ENCODE results near the gene ADRA2B.

DNA sequence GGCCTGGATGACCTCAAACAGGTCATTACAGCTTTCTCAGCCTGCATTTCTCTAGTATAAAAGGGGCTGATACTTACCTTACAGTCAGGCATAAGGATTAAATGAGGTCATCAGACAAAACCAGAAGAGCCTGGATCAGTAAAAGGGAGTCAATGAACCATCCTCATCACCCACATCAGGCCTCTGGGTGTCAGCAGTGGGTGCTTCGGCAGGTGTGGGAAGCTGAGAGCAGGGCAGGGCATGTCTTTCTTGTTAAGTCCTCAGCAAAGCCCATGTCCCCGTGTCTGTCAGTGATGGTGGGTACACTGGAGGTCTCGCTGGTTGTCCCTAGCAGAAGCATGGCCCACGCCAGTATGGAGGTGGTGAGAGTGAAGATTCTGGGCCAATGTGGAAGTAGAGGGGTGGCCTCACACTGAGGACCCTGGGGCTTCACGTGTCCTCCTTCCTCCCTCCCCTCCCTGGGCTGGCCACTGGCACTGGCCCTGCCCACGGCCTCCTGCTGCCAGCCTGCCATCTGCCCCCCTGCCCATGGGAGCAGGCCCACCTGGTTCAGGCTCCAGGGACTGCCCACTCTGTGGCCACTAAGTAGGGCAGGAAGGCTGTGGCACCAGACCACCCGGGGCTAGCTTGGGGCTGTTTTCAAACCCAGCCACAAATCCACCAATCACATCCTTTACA is 4.4 kb downstream of the ADRA2B start:
- TF ChIP-seq, protein P1, sequence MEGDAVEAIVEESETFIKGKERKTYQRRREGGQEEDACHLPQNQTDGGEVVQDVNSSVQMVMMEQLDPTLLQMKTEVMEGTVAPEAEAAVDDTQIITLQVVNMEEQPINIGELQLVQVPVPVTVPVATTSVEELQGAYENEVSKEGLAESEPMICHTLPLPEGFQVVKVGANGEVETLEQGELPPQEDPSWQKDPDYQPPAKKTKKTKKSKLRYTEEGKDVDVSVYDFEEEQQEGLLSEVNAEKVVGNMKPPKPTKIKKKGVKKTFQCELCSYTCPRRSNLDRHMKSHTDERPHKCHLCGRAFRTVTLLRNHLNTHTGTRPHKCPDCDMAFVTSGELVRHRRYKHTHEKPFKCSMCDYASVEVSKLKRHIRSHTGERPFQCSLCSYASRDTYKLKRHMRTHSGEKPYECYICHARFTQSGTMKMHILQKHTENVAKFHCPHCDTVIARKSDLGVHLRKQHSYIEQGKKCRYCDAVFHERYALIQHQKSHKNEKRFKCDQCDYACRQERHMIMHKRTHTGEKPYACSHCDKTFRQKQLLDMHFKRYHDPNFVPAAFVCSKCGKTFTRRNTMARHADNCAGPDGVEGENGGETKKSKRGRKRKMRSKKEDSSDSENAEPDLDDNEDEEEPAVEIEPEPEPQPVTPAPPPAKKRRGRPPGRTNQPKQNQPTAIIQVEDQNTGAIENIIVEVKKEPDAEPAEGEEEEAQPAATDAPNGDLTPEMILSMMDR (IDR thresholded peaks at IDR 0.05; ENCODE audit: low read depth, low read length): no peak
- TF ChIP-seq POLR2A (IDR thresholded peaks at IDR 0.05; ENCODE audit: extremely low read depth, insufficient read length): no peak
- TF ChIP-seq, protein P2, sequence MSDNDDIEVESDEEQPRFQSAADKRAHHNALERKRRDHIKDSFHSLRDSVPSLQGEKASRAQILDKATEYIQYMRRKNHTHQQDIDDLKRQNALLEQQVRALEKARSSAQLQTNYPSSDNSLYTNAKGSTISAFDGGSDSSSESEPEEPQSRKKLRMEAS (IDR thresholded peaks at IDR 0.05; ENCODE audit: low read depth, low read length): no peak
- TF ChIP-seq MYC (IDR thresholded peaks at IDR 0.05; ENCODE audit: low read depth, low read length): no peak
